ENCODE data around the gene TAPT1. TPM values are rescaled to one million over a fixed set of nuclear protein-coding genes. Genes with fewer than 3 reads are reported as not detected.

TAPT1 gene
- total and polyA plus RNA-seq, 9 of the 15 experiments (the other 6 are each of a cell fraction or from before 2014, with no cell fraction given) = 1.6 to 36.7 (median 20.7) TPM

GRCh38 chr4:16262188-16262587 is 35.9 kb upstream of the TAPT1 start (continued):
- TF ChIP-seq ZNF592 (IDR thresholded peaks at IDR 0.05) (no peak), CGGBP1 (CRISPR knock-in tag; IDR thresholded peaks at IDR 0.05) (no peak)

GRCh38 chr4:16261313-16261878 is 35.1 kb upstream of the TAPT1 start:
- H3K27ac ChIP-seq (ENCODE audit: extremely low read depth, low read depth, low read length) = no peak overlapping the region
- H4K20me1 ChIP-seq (replicated peaks; ENCODE audit: control insufficient read depth, insufficient read depth, low read length) = no peaks in the 10 kb centered on the region
- ChIA-PET POLR2A (no interaction called here), CTCF (ENCODE audit: low intra/inter-chr PET ratio) (interaction anchor here (3.5 kb wide), 1 partner anchor 235 kb away, joined by 9 read pairs; no protein-coding TSS in a partner anchor)
- H3K27me3 ChIP-seq (ENCODE audit: control insufficient read depth in 2 of 2, insufficient read depth in 2 of 2, low read length in 2 of 2) = 0 out of 5 replicates have a peak, but pooled peaks cover 0 to 3% of the 10 kb centered on the region in 2 experiments
- no peaks in the 10 kb centered on the region; the same call in 1 of the 2 replicates for H3K9me3 ChIP-seq (replicated peaks; ENCODE audit: control insufficient read depth, insufficient read depth, low read depth, low read length)
- H3K79me2 ChIP-seq (ENCODE audit: control insufficient read depth, insufficient read depth, low read length) = no peaks in the 10 kb centered on the region
- in situ Hi-C loops (cut with MboI) (loop anchor here (25.0 kb wide), 1 partner anchor 449 kb away; no protein-coding TSS in a partner anchor), intact Hi-C loops (cut with micrococcal nuclease) (loop anchor here (10.0 kb wide), 1 partner anchor 377 kb away; no protein-coding TSS in a partner anchor)
- TF ChIP-seq CHD2 (IDR thresholded peaks at IDR 0.05; ENCODE audit: low read depth, low read length) = no peak
- BruUV-seq (replicated peaks) = no TSS peak
- no peaks in the 10 kb centered on the region for H3K36me3 ChIP-seq (ENCODE audit: control insufficient read depth, insufficient read depth, low read length)
- ATAC-seq (no peak), FAIRE-seq (no peak), DNase-seq (ENCODE audit: extremely low read depth in 1 of 4, low spot score in 3 of 4) (no peak)
- WGBS (ENCODE audit: insufficient coverage, low coverage, missing lambda C conversion rate) = 15% methylated on average over 5 of the region's 5 CpGs
- no peak overlapping the region for H3K4me3 ChIP-seq
- H3K9ac ChIP-seq (ENCODE audit: insufficient read depth in 1 of 2, low read depth in 2 of 2, low read length in 2 of 2) = no peak overlapping the region
- no peak overlapping the region for H2AFZ ChIP-seq (ENCODE audit: low read depth, low read length)
- H3K4me2 ChIP-seq (ENCODE audit: insufficient read depth, low read length) = no peak overlapping the region
- H3K9me1 ChIP-seq (ENCODE audit: control insufficient read depth, insufficient read depth, low read length) = no peaks in the 10 kb centered on the region
- no peaks in the 10 kb centered on the region; a peak in 1 of 5 replicates for H3K4me1 ChIP-seq (replicated peaks in 1 of 2; ENCODE audit: control insufficient read depth in 2 of 2, insufficient read depth in 2 of 2, low read length in 2 of 2)

All from K562 (cell line).